Nephron (organoid): Measurements from ENCODE around the gene SORL1.

Experiments used
- H3K27ac Mint-ChIP-seq, 3 experiments: 2 replicates each; pipeline ENCODE4 v1.8.0; 2020; ENCODE audit warnings: mixed read lengths in 3 of 3, mild to moderate bottlenecking in 2 of 3, moderate library complexity in 1 of 3
- H3K27me3 Mint-ChIP-seq: 2 replicates; pipeline ENCODE4 v1.8.0; 2021; ENCODE audit warnings: low read depth, mild to moderate bottlenecking, moderate library complexity, mixed read lengths
- H3K36me3 Mint-ChIP-seq: 2 replicates; pipeline ENCODE4 v1.8.0; 2020; ENCODE audit warnings: low read depth, mixed read lengths
- H3K4me1 Mint-ChIP-seq: 2 replicates; pipeline ENCODE4 v1.8.0; 2020; ENCODE audit warnings: mixed read lengths
- H3K4me3 Mint-ChIP-seq, 3 experiments: 2 replicates each; pipeline ENCODE4 v1.8.0; 2020; ENCODE audit warnings: mild to moderate bottlenecking in 3 of 3, mixed read lengths in 3 of 3, moderate library complexity in 2 of 3
- H3K9me3 Mint-ChIP-seq: 2 replicates; pipeline ENCODE4 v1.8.0; 2020; ENCODE audit warnings: mixed read lengths
- TF ChIP-seq, protein P1 (sequence below), 3 experiments: fragments of 200-600 bp; sonication (generic); IDR thresholded peaks; one replicate each; pipeline ENCODE4 v1.5.0; 2021; ENCODE audit warnings: antibody characterized with exemption in 3 of 3; ENCODE audit not compliant: unreplicated experiment in 3 of 3

The SORL1 gene

GRCh38 chr11:121426476-121427399, 25.4 kb upstream of the SORL1 start:
- H3K27ac Mint-ChIP-seq: peak overlapping the region in 1 of 3 experiments; percentile 46
- H3K4me3 Mint-ChIP-seq: peak overlapping the region; percentile 60 to 69 (median 62)
- no peaks in the 10 kb centered on the region for H3K36me3 Mint-ChIP-seq
- H3K9me3 Mint-ChIP-seq: no peaks in the 10 kb centered on the region
- H3K4me1 Mint-ChIP-seq: peaks cover 6% of the 10 kb centered on the region
- peaks cover 38% of the 10 kb centered on the region for H3K27me3 Mint-ChIP-seq
- TF ChIP-seq, protein P1, sequence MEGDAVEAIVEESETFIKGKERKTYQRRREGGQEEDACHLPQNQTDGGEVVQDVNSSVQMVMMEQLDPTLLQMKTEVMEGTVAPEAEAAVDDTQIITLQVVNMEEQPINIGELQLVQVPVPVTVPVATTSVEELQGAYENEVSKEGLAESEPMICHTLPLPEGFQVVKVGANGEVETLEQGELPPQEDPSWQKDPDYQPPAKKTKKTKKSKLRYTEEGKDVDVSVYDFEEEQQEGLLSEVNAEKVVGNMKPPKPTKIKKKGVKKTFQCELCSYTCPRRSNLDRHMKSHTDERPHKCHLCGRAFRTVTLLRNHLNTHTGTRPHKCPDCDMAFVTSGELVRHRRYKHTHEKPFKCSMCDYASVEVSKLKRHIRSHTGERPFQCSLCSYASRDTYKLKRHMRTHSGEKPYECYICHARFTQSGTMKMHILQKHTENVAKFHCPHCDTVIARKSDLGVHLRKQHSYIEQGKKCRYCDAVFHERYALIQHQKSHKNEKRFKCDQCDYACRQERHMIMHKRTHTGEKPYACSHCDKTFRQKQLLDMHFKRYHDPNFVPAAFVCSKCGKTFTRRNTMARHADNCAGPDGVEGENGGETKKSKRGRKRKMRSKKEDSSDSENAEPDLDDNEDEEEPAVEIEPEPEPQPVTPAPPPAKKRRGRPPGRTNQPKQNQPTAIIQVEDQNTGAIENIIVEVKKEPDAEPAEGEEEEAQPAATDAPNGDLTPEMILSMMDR (IDR thresholded peaks at IDR 0.05; ENCODE audit: unreplicated experiment in 3 of 3): no peak

GRCh38 chr11:121427400-121427744, 24.7 kb upstream of the SORL1 start:
- H3K9me3 Mint-ChIP-seq: no peaks in the 10 kb centered on the region
- H3K4me3 Mint-ChIP-seq: peak overlapping the region in 1 of 3 experiments; percentile 22
- H3K27ac Mint-ChIP-seq: no peak overlapping the region
- TF ChIP-seq, protein P1 (IDR thresholded peaks at IDR 0.05; ENCODE audit: unreplicated experiment in 3 of 3): no peak
- H3K4me1 Mint-ChIP-seq: peaks cover 6% of the 10 kb centered on the region
- H3K36me3 Mint-ChIP-seq: no peaks in the 10 kb centered on the region
- peaks cover 38% of the 10 kb centered on the region for H3K27me3 Mint-ChIP-seq

DNA sequence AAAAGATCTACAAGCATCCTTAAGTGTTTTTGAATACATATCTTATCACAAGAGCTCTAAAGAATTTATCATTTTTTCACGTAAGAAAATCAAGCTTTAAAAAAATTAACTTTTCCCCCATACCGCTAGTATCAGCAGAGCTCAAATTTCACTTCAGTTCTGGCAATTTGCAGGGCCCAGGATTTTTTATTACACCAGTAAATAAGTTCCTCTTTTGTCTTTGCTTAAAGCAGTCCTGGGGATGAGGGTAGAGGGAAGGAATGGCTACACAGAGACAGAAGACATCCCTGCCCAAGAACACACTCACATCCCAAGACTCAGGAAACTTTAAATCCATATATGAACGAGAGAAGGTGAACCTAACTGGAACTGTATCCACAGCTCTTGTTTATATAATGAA, 22.6 kb upstream of the SORL1 start:
- Mint-ChIP-seq H3K36me3 (no peaks in the 10 kb centered on the region), H3K27me3 (peaks cover 33% of the 10 kb centered on the region), H3K27ac (no peak overlapping the region), H3K4me3 (no peak overlapping the region), H3K4me1 (peaks cover 6% of the 10 kb centered on the region), H3K9me3 (no peaks in the 10 kb centered on the region)
- TF ChIP-seq, protein P1 (IDR thresholded peaks at IDR 0.05; ENCODE audit: unreplicated experiment in 3 of 3): no peak

DNA sequence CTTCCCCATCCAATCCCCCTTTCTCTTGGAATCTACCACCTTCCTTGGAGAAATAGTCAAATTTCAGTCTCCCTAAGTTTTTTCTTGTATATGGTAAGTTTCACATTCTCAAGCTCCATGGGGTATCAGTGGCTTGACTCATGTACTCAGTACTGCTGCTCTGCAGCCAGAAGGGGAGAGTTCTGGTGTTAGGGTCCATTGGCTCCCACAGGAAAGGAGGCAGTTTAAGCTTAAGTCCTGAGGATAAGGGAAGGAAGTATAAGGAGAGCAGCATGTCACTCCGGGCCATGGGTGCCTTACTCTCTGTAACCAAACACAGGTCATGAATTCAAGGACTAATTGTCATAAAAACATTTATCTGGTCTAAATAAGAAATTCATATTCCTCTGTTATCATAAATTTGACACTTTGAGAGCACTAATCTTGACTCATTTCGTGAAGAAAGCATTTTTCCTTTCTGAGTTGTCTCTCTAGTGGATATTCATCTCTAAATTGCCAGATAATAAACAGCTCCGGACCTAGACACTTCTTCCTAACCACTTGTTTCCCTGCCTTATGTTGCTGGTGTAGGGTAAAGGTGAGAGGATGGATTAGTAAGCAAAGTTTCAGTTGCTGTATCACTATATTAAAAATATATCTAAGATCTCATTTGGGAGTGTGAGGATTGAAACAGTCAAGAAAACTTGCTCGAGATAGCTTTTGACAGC, 20.1 kb upstream of the SORL1 start:
- TF ChIP-seq, protein P1 (IDR thresholded peaks at IDR 0.05; ENCODE audit: unreplicated experiment in 3 of 3): no peak
- H3K36me3 Mint-ChIP-seq: no peaks in the 10 kb centered on the region
- no peak overlapping the region for H3K27ac Mint-ChIP-seq
- H3K4me1 Mint-ChIP-seq: peaks cover 6% of the 10 kb centered on the region
- no peaks in the 10 kb centered on the region for H3K9me3 Mint-ChIP-seq
- H3K27me3 Mint-ChIP-seq: peaks cover 30% of the 10 kb centered on the region
- H3K4me3 Mint-ChIP-seq: no peak overlapping the region

DNA sequence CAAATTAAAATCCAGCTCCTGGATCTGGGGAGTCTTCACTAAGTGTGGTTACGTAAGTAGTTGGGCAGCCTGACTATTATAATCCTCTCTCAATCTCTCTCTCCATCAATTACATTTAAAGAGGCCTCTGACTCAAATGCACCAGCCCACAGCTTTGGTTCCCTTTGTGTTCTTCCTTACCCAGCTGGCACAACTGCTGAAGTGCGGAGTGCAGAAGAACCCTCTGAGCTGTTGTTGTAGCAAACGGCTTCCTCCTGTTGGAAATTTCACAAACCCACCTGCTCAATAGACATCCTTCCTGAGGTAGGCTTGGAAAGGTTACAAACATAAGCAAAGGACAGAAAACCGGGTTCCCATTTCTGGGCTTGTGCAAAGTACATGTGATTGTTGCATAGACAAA, 17.0 kb upstream of the SORL1 start:
- Mint-ChIP-seq H3K4me3 (no peak overlapping the region), H3K9me3 (no peaks in the 10 kb centered on the region), H3K27ac (no peak overlapping the region), H3K27me3 (peaks cover 11% of the 10 kb centered on the region), H3K4me1 (peaks cover 4% of the 10 kb centered on the region), H3K36me3 (no peaks in the 10 kb centered on the region)
- TF ChIP-seq, protein P1 (IDR thresholded peaks at IDR 0.05; ENCODE audit: unreplicated experiment in 3 of 3): no peak
